Endothelial cell of umbilical vein (primary cell): ENCODE measurements around the gene NOTCH3.

Experiments used
- EZH2 ChIP-seq: IDR thresholded peaks from 2 replicates; pipeline ENCODE4 v1.6.1; 2012; ENCODE audit warnings: borderline replicate concordance, low read depth, mild to moderate bottlenecking, moderate library complexity, low read length, inconsistent platforms; ENCODE audit not compliant: severe bottlenecking
- POLR2AphosphoS5 ChIP-seq: IDR thresholded peaks from 2 replicates; pipeline ENCODE4 v1.6.1; 2012; ENCODE audit warnings: low read depth, mild to moderate bottlenecking, control low read depth, low read length, moderate library complexity; ENCODE audit not compliant: insufficient read depth
- TF ChIP-seq, protein P1 (sequence below), 2 donors: IDR thresholded peaks; 1 replicate in 1 of 2; 2 replicates in 1 of 2; pipeline ENCODE4 v1.5.1; 2011; ENCODE audit warnings: low read length in 2 of 2, mild to moderate bottlenecking in 2 of 2, moderate library complexity in 2 of 2, control low read depth in 1 of 2, inconsistent platforms in 1 of 2, low read depth in 1 of 2; ENCODE audit not compliant: insufficient read depth in 1 of 2; ENCODE audit errors: extremely low read depth in 1 of 2
- TF ChIP-seq, protein P2 (sequence below): IDR thresholded peaks from 2 replicates; pipeline ENCODE4 v1.6.1; 2011; ENCODE audit not compliant: insufficient read depth, insufficient read length

DNA sequence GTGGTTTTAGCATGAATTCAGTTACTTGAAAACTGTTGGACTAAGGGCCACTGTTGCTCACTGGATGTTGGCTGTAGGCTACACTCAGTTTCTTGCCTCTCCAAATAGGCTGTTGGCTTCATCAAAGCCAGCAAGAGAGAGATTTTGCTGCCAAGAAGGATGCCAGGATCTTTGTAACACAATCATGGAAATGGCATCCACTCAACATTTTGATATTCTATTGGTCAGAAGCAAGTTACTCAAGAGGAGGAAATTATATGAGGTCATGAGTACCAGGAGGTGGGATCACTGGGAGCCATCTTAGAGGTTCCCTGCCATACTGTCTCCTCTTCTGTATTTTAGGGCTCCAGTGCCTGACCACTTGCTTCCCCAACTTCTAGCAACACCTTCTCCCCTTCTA, 63.0 kb downstream of the NOTCH3 start:
- TF ChIP-seq, protein P1, sequence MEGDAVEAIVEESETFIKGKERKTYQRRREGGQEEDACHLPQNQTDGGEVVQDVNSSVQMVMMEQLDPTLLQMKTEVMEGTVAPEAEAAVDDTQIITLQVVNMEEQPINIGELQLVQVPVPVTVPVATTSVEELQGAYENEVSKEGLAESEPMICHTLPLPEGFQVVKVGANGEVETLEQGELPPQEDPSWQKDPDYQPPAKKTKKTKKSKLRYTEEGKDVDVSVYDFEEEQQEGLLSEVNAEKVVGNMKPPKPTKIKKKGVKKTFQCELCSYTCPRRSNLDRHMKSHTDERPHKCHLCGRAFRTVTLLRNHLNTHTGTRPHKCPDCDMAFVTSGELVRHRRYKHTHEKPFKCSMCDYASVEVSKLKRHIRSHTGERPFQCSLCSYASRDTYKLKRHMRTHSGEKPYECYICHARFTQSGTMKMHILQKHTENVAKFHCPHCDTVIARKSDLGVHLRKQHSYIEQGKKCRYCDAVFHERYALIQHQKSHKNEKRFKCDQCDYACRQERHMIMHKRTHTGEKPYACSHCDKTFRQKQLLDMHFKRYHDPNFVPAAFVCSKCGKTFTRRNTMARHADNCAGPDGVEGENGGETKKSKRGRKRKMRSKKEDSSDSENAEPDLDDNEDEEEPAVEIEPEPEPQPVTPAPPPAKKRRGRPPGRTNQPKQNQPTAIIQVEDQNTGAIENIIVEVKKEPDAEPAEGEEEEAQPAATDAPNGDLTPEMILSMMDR (IDR thresholded peaks at IDR 0.05; ENCODE audit: extremely low read depth in 1 of 2, insufficient read depth in 1 of 2, low read depth in 1 of 2, low read length in 2 of 2) = no peak
- TF ChIP-seq EZH2 (no peak), POLR2AphosphoS5 (no peak)
- TF ChIP-seq, protein P2, sequence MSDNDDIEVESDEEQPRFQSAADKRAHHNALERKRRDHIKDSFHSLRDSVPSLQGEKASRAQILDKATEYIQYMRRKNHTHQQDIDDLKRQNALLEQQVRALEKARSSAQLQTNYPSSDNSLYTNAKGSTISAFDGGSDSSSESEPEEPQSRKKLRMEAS = no peak
